Stimulated activated CD4-positive, alpha-beta T cell treated with anti-CD3 and anti-CD28 coated beads, Interleukin-2, amount 100 ng/mL, for 4 hours (primary cell): ENCODE data around the gene MUC22.
"Not testable (repeated sequence)": the region's sequence is repeated elsewhere in the genome, so short reads cannot be mapped to it uniquely, and the experiment has no call there.

Experiments
- DNase-seq: peaks from one replicate; pipeline ENCODE4 v3.0.0-alpha.2; 2020; ENCODE audit warnings: low read depth

Gene MUC22

GRCh38 chr6:30998785-30999184, 11.5 kb upstream of the MUC22 start:
- DNase-seq = no peak

GRCh38 chr6:31000067-31000860, 10.0 kb upstream of the MUC22 start:
- not testable (repeated sequence) for DNase-seq

- DNase-seq = no peak
Observed at GRCh38 chr6:31001281-31001888, 8.9 kb upstream of the MUC22 start.

- no peak for DNase-seq
Observed at GRCh38 chr6:31002471-31002870, 7.8 kb upstream of the MUC22 start.

GRCh38 chr6:31004794-31005193, 5.5 kb upstream of the MUC22 start:
- DNase-seq = no peak

GRCh38 chr6:31005249-31006020, 4.8 kb upstream of the MUC22 start:
- no peak for DNase-seq

- no peak for DNase-seq
Observed at GRCh38 chr6:31007694-31008093, 2.6 kb upstream of the MUC22 start.

- no peak for DNase-seq
Observed at GRCh38 chr6:31008165-31008564, 2.1 kb upstream of the MUC22 start.

GRCh38 chr6:31009731-31010130, 543 bp upstream of the MUC22 start:
- no peak for DNase-seq

GRCh38 chr6:31011153-31011552, 879 bp downstream of the MUC22 start:
- no peak for DNase-seq

GRCh38 chr6:31016659-31017299, 6.5 kb downstream of the MUC22 start:
- no peak for DNase-seq

- not testable (repeated sequence) for DNase-seq
Observed at GRCh38 chr6:31017436-31017835, 7.2 kb downstream of the MUC22 start.

- DNase-seq = no peak
Observed at GRCh38 chr6:31020057-31020456, 9.8 kb downstream of the MUC22 start.

- DNase-seq = not testable (repeated sequence)
Observed at GRCh38 chr6:31020631-31021255, 10.5 kb downstream of the MUC22 start.

GRCh38 chr6:31021705-31022531, 11.6 kb downstream of the MUC22 start:
- not testable (repeated sequence) for DNase-seq

- DNase-seq = no peak
Observed at GRCh38 chr6:31025595-31025994, 15.3 kb downstream of the MUC22 start.

- DNase-seq = no peak
Observed at GRCh38 chr6:31031095-31031494, 20.8 kb downstream of the MUC22 start.

- DNase-seq = no peak
Observed at GRCh38 chr6:31033075-31033474, 22.8 kb downstream of the MUC22 start.

- no peak for DNase-seq
Observed at GRCh38 chr6:31035862-31036497, 25.7 kb downstream of the MUC22 start.

- no peak for DNase-seq
Observed at GRCh38 chr6:31037169-31037568, 26.9 kb downstream of the MUC22 start.

- DNase-seq = no peak
Observed at GRCh38 chr6:31037682-31038081, 27.4 kb downstream of the MUC22 start.
